CD4-positive, alpha-beta T cell treated with Interleukin-2 at 100 ng/mL for 4 hours (primary cell): Measurements from ENCODE around the gene AASDH.
"Not testable (repeated sequence)": the region's sequence is repeated elsewhere in the genome, so short reads cannot be mapped to it uniquely, and the experiment has no call there.

Experiments
- DNase-seq: peaks from one replicate; pipeline ENCODE4 v3.0.0-alpha.2; 2020; ENCODE audit warnings: low spot score

The AASDH gene

GRCh38 chr4:56389558-56389957, 2.3 kb upstream of the AASDH start:
- DNase-seq: no peak

GRCh38 chr4:56388306-56388705, 1.0 kb upstream of the AASDH start:
- DNase-seq: no peak

- no peak for DNase-seq
Observed at GRCh38 chr4:56386091-56386490, 1.2 kb downstream of the AASDH start.

GRCh38 chr4:56375458-56375857, 11.8 kb downstream of the AASDH start:
- no peak for DNase-seq

GRCh38 chr4:56374956-56375355, 12.3 kb downstream of the AASDH start:
- DNase-seq: no peak

GRCh38 chr4:56372774-56373173, 14.5 kb downstream of the AASDH start:
- DNase-seq: no peak

- no peak for DNase-seq
Observed at GRCh38 chr4:56371426-56372220, 15.7 kb downstream of the AASDH start.

- DNase-seq: no peak
Observed at GRCh38 chr4:56370377-56370776, 16.9 kb downstream of the AASDH start.

- DNase-seq: not testable (repeated sequence)
Observed at GRCh38 chr4:56362981-56363380, 24.3 kb downstream of the AASDH start.

GRCh38 chr4:56360071-56360470, 27.2 kb downstream of the AASDH start:
- DNase-seq: no peak

GRCh38 chr4:56356650-56357049, 30.6 kb downstream of the AASDH start:
- DNase-seq: no peak

GRCh38 chr4:56348576-56348975, 38.7 kb downstream of the AASDH start:
- DNase-seq: no peak

- DNase-seq: no peak
Observed at GRCh38 chr4:56345458-56345857, 41.8 kb downstream of the AASDH start.

GRCh38 chr4:56342746-56343145, 44.5 kb downstream of the AASDH start:
- DNase-seq: no peak

GRCh38 chr4:56330691-56331090, 56.6 kb downstream of the AASDH start:
- no peak for DNase-seq

- DNase-seq: no peak
Observed at GRCh38 chr4:56326363-56326762, 60.9 kb downstream of the AASDH start.

GRCh38 chr4:56324011-56324610, 63.2 kb downstream of the AASDH start:
- DNase-seq: no peak

- DNase-seq: no peak
Observed at GRCh38 chr4:56323327-56323726, 64.0 kb downstream of the AASDH start.

GRCh38 chr4:56321251-56321650, 66.0 kb downstream of the AASDH start:
- DNase-seq: no peak

- DNase-seq: no peak
Observed at GRCh38 chr4:56320293-56320692, 67.0 kb downstream of the AASDH start.

GRCh38 chr4:56318555-56318954, 68.7 kb downstream of the AASDH start:
- DNase-seq: no peak

- DNase-seq: no peak
Observed at GRCh38 chr4:56317749-56318148, 69.5 kb downstream of the AASDH start.

GRCh38 chr4:56316011-56316650, 71.2 kb downstream of the AASDH start:
- DNase-seq: no peak
